ENCODE data around the gene TEKT2.

Gene TEKT2

GRCh38 chr1:36083635-36084496 is at the start of gene TEKT2:
TSS of gene TEKT2 (plus strand) at chr1:36084094. CDS start at chr1:36084922, 828 bp downstream.
- DNase-seq: no peak

- DNase-seq: no peak
Observed at GRCh38 chr1:36034692-36035091, 49.2 kb upstream of the TEKT2 start.

GRCh38 chr1:36035154-36035553 is 48.7 kb upstream of the TEKT2 start:
- DNase-seq: no peak

GRCh38 chr1:36040238-36040637 is 43.7 kb upstream of the TEKT2 start:
- DNase-seq: no peak

- no peak for DNase-seq
Observed at GRCh38 chr1:36051821-36052220, 32.1 kb upstream of the TEKT2 start.

GRCh38 chr1:36053978-36054377 is 29.9 kb upstream of the TEKT2 start:
- no peak for DNase-seq

- no peak for DNase-seq
Observed at GRCh38 chr1:36055706-36056105, 28.2 kb upstream of the TEKT2 start.

- DNase-seq: no peak
Observed at GRCh38 chr1:36062315-36062714, 21.6 kb upstream of the TEKT2 start.

- no peak for DNase-seq
Observed at GRCh38 chr1:36067871-36068270, 16.0 kb upstream of the TEKT2 start.

GRCh38 chr1:36068866-36069265 is 15.0 kb upstream of the TEKT2 start:
- DNase-seq: no peak

- DNase-seq: no peak
Observed at GRCh38 chr1:36070349-36070748, 13.5 kb upstream of the TEKT2 start.

GRCh38 chr1:36076979-36077573 is 6.8 kb upstream of the TEKT2 start:
- DNase-seq: no peak

GRCh38 chr1:36080236-36080635 is 3.7 kb upstream of the TEKT2 start:
- DNase-seq: no peak

- DNase-seq: no peak
Observed at GRCh38 chr1:36080801-36081200, 3.1 kb upstream of the TEKT2 start.

GRCh38 chr1:36081926-36082485 is 1.9 kb upstream of the TEKT2 start:
- DNase-seq: no peak

- DNase-seq: no peak
Observed at GRCh38 chr1:36083219-36083618, 675 bp upstream of the TEKT2 start.

- no peak for DNase-seq
Observed at GRCh38 chr1:36084497-36085115, 712 bp downstream of the TEKT2 start.

- no peak for DNase-seq
Observed at GRCh38 chr1:36085126-36085525, 1.2 kb downstream of the TEKT2 start.

GRCh38 chr1:36085686-36086526 is 2.0 kb downstream of the TEKT2 start:
- no peak for DNase-seq

- DNase-seq: no peak
Observed at GRCh38 chr1:36086529-36087232, 2.8 kb downstream of the TEKT2 start.

GRCh38 chr1:36087233-36088123 is 3.6 kb downstream of the TEKT2 start:
- DNase-seq: no peak
